CD14-positive monocyte (primary cell): ENCODE data around the gene FBXO7. TPM values are rescaled to one million over a fixed set of nuclear protein-coding genes. Genes with fewer than 3 reads are reported as not detected.

Source experiments
- DNase-seq, 3 donors: peaks; one replicate each; pipeline ENCODE4 v3.0.0-alpha.2; 2011 to 2022
- H2AFZ ChIP-seq: 2 replicates; pipeline ENCODE4 v1.6.0; 2012; ENCODE audit warnings: mild to moderate bottlenecking, low read depth, low read length, inconsistent platforms; ENCODE audit not compliant: insufficient read depth, poor library complexity, severe bottlenecking
- H3K27ac ChIP-seq, 2 donors: 1 replicate in 1 of 2; 2 replicates in 1 of 2; pipeline ENCODE4 v1.5.1; 2012 to 2013; ENCODE audit warnings: low read length in 2 of 2, control low read depth in 1 of 2, inconsistent platforms in 1 of 2, low read depth in 1 of 2, mild to moderate bottlenecking in 1 of 2
- H3K27me3 ChIP-seq, 2 donors: one replicate each; pipeline versions ENCODE4 v1.6.0 to v1.6.1; 2011 to 2013; ENCODE audit warnings: low read length in 2 of 2; ENCODE audit not compliant: control insufficient read depth in 2 of 2, insufficient read depth in 2 of 2
- H3K36me3 ChIP-seq, 2 donors: replicated peaks in 1 of 2; 1 replicate in 1 of 2; 2 replicates in 1 of 2; pipeline versions ENCODE4 v1.5.1 to v1.6.1; 2012 to 2013; ENCODE audit warnings: low read length in 2 of 2, control low read depth in 1 of 2, inconsistent platforms in 1 of 2, mild to moderate bottlenecking in 1 of 2; ENCODE audit not compliant: insufficient read depth in 2 of 2, control insufficient read depth in 1 of 2
- H3K4me1 ChIP-seq, 2 donors: 1 replicate in 1 of 2; 2 replicates in 1 of 2; pipeline versions ENCODE4 v1.5.1 to v1.6.1; 2012 to 2013; ENCODE audit warnings: low read length in 2 of 2, control low read depth in 1 of 2, inconsistent platforms in 1 of 2, mild to moderate bottlenecking in 1 of 2, moderate library complexity in 1 of 2; ENCODE audit not compliant: insufficient read depth in 2 of 2, control insufficient read depth in 1 of 2
- H3K4me2 ChIP-seq: replicated peaks from 2 replicates; pipeline ENCODE3; 2012; ENCODE audit warnings: low read length, moderate library complexity, mild to moderate bottlenecking; ENCODE audit not compliant: poor library complexity, severe bottlenecking; ENCODE audit errors: extremely low read depth
- H3K4me3 ChIP-seq, 3 experiments: fragments of 200-600 bp in 1 of 3; sonication (generic) in 1 of 3; replicated peaks in 1 of 3; 1 replicate in 2 of 3; 2 replicates in 1 of 3; pipeline ENCODE4 v1.5.1; 2011 to 2013; ENCODE audit warnings: low read length in 3 of 3, mild to moderate bottlenecking in 3 of 3, control low read depth in 2 of 3, low read depth in 2 of 3, inconsistent platforms in 1 of 3, moderate library complexity in 1 of 3
- H3K79me2 ChIP-seq: 2 replicates; pipeline ENCODE4 v1.6.0; 2012; ENCODE audit warnings: mild to moderate bottlenecking, control low read depth, inconsistent platforms, low read length, moderate library complexity; ENCODE audit not compliant: insufficient read depth
- H3K9ac ChIP-seq: 2 replicates; pipeline ENCODE4 v1.6.0; 2017; ENCODE audit warnings: low read length, mild to moderate bottlenecking; ENCODE audit not compliant: insufficient read depth, poor library complexity, severe bottlenecking
- H3K9me3 ChIP-seq, 2 donors: replicated peaks in 1 of 2; 1 replicate in 1 of 2; 2 replicates in 1 of 2; pipeline versions ENCODE4 v1.5.1 to v1.6.1; 2012 to 2013; ENCODE audit warnings: low read length in 2 of 2, control low read depth in 1 of 2; ENCODE audit not compliant: control insufficient read depth in 1 of 2, insufficient read depth in 1 of 2
- H4K20me1 ChIP-seq: 2 replicates; pipeline ENCODE4 v1.6.0; 2012; ENCODE audit warnings: mild to moderate bottlenecking, low read length, control low read depth, moderate library complexity; ENCODE audit not compliant: insufficient read depth
- H3K27ac Mint-ChIP-seq, 7 donors: one replicate each; pipeline ENCODE4 v1.8.0; 2020; ENCODE audit warnings: mild to moderate bottlenecking in 7 of 7, mixed read lengths in 7 of 7, moderate library complexity in 6 of 7, inconsistent platforms in 2 of 7
- H3K27me3 Mint-ChIP-seq, 3 donors: one replicate each; pipeline ENCODE4 v1.8.0; 2021 to 2022; ENCODE audit warnings: low read depth in 3 of 3, mild to moderate bottlenecking in 3 of 3, mixed read lengths in 3 of 3, moderate library complexity in 3 of 3, inconsistent platforms in 1 of 3
- H3K36me3 Mint-ChIP-seq, 2 donors: one replicate each; pipeline ENCODE4 v1.8.0; 2020; ENCODE audit warnings: mixed read lengths in 2 of 2, inconsistent platforms in 1 of 2, mild to moderate bottlenecking in 1 of 2
- H3K4me1 Mint-ChIP-seq: one replicate; pipeline ENCODE4 v1.8.0; 2020; ENCODE audit warnings: mild to moderate bottlenecking, mixed read lengths
- H3K4me3 Mint-ChIP-seq, 2 donors: one replicate each; pipeline ENCODE4 v1.8.0; 2020; ENCODE audit warnings: mild to moderate bottlenecking in 2 of 2, mixed read lengths in 2 of 2, moderate library complexity in 1 of 2
- H3K9me3 Mint-ChIP-seq, 7 donors: one replicate each; pipeline ENCODE4 v1.8.0; 2020 to 2022; ENCODE audit warnings: mixed read lengths in 7 of 7, mild to moderate bottlenecking in 6 of 7, moderate library complexity in 6 of 7, inconsistent platforms in 2 of 7
- WGBS: methylation state at CpG from one replicate; pipeline ENCODE4 v1.1.5; 2013; ENCODE audit warnings: missing lambda C conversion rate; ENCODE audit not compliant: insufficient coverage; 5-methylcytosine and 5-hydroxymethylcytosine counted together
- intact Hi-C, 2 donors: fragments of 100-400 bp; cut with micrococcal nuclease; formaldehyde crosslinking; loops; one replicate each; pipeline versions ENCODE4 v1.15.0 to v1.15.1; 2023
- polyA plus RNA-seq, 3 donors: library from polyadenylated mRNA; depleted of rRNA in 1 of 3; unstranded in 2 of 3; stranded (reverse) in 1 of 3; fragments of 300-500 nt in 2 of 3; fragments of >200 nt in 1 of 3; fragmentation: Illumina TruSeq in 2 of 3; gene quantifications; 1 replicate in 2 of 3; 2 replicates in 1 of 3; pipeline ENCODE4 v1.2.3, GENCODE V29; 2012 to 2021
- TF ChIP-seq, protein P1 (sequence below): fragments of 200-600 bp; IDR thresholded peaks from one replicate; pipeline ENCODE4 v1.8.0; 2022; ENCODE audit warnings: antibody characterized with exemption, mild to moderate bottlenecking

Gene FBXO7
- polyA plus RNA-seq, 3 donors = 56.7 to 116 (median 103) TPM

GRCh38 chr22:32490279-32490678, 15.7 kb downstream of the FBXO7 start:
- H3K27me3 Mint-ChIP-seq = no peaks in the 10 kb centered on the region
- Histone ChIP-seq H3K9ac (no peak overlapping the region), H3K4me2 (no peak overlapping the region), H3K27ac (no peak overlapping the region), H3K9me3 (no peaks in the 10 kb centered on the region), H3K27me3 (no peaks in the 10 kb centered on the region), H3K4me1 (no peaks in the 10 kb centered on the region), H4K20me1 (peaks cover 50% of the 10 kb centered on the region), H3K79me2 (peaks cover 10% of the 10 kb centered on the region), H3K36me3 (peaks cover 94 to 99% of the 10 kb centered on the region in 2 donors), H2AFZ (no peak overlapping the region), H3K4me3 (no peak overlapping the region)
- H3K4me1 Mint-ChIP-seq = no peaks in the 10 kb centered on the region
- no peaks in the 10 kb centered on the region for H3K9me3 Mint-ChIP-seq
- WGBS = 98% methylated on average over 5 of the region's 6 CpGs
- H3K4me3 Mint-ChIP-seq = no peak overlapping the region
- TF ChIP-seq, protein P1, sequence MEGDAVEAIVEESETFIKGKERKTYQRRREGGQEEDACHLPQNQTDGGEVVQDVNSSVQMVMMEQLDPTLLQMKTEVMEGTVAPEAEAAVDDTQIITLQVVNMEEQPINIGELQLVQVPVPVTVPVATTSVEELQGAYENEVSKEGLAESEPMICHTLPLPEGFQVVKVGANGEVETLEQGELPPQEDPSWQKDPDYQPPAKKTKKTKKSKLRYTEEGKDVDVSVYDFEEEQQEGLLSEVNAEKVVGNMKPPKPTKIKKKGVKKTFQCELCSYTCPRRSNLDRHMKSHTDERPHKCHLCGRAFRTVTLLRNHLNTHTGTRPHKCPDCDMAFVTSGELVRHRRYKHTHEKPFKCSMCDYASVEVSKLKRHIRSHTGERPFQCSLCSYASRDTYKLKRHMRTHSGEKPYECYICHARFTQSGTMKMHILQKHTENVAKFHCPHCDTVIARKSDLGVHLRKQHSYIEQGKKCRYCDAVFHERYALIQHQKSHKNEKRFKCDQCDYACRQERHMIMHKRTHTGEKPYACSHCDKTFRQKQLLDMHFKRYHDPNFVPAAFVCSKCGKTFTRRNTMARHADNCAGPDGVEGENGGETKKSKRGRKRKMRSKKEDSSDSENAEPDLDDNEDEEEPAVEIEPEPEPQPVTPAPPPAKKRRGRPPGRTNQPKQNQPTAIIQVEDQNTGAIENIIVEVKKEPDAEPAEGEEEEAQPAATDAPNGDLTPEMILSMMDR = no peak
- peaks cover 68 to 92% of the 10 kb centered on the region in 2 donors for H3K36me3 Mint-ChIP-seq
- no peak for DNase-seq
- intact Hi-C loops = no loop called here
- H3K27ac Mint-ChIP-seq = peak overlapping the region in 1 of 7 donors; percentile 25

DNA sequence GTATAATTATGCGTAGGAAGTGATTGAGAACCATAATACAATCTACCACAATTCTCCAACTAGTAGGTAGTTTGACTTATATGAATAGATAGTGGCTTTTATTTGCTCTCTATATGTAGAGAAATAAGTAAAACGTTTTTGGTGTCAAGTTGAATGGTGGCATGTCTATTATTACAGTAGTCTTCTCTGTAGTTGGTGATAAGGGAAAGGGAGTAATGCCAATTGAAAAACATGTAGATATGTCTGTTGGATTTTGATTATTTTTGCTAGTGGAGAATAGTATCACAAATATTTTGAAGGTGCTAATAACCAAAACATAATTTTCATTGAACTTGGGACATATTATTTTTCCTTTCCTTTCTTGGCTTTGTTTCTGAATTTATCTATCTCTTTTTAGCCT, 17.5 kb downstream of the FBXO7 start:
- Histone ChIP-seq H2AFZ (no peak overlapping the region), H3K36me3 (peaks cover 92 to 99% of the 10 kb centered on the region in 2 donors), H3K27ac (no peak overlapping the region), H3K4me2 (no peak overlapping the region), H3K4me3 (no peak overlapping the region), H3K27me3 (no peaks in the 10 kb centered on the region), H3K79me2 (peaks cover 2% of the 10 kb centered on the region), H3K9ac (no peak overlapping the region), H3K9me3 (no peaks in the 10 kb centered on the region), H4K20me1 (peaks cover 33% of the 10 kb centered on the region), H3K4me1 (no peaks in the 10 kb centered on the region)
- Mint-ChIP-seq H3K27ac (no peak overlapping the region), H3K4me3 (no peak overlapping the region), H3K4me1 (no peaks in the 10 kb centered on the region), H3K9me3 (no peaks in the 10 kb centered on the region), H3K27me3 (no peaks in the 10 kb centered on the region), H3K36me3 (peaks cover 86 to 89% of the 10 kb centered on the region in 2 donors)
- TF ChIP-seq, protein P1 = no peak
- DNase-seq = no peak
- WGBS = no CpG with 5 or more reads among the region's 2 CpGs
- intact Hi-C loops = no loop called here
